GM19397 (cell line): ENCODE data around the gene FGFR2.

Experiments
- ATAC-seq: cut with Tn5 transposase; IDR thresholded peaks from one replicate; pipeline ENCODE4 v1.9.1; 2021; ENCODE audit warnings: mild to moderate bottlenecking, moderate library complexity; ENCODE audit not compliant: unreplicated experiment

The FGFR2 gene

DNA sequence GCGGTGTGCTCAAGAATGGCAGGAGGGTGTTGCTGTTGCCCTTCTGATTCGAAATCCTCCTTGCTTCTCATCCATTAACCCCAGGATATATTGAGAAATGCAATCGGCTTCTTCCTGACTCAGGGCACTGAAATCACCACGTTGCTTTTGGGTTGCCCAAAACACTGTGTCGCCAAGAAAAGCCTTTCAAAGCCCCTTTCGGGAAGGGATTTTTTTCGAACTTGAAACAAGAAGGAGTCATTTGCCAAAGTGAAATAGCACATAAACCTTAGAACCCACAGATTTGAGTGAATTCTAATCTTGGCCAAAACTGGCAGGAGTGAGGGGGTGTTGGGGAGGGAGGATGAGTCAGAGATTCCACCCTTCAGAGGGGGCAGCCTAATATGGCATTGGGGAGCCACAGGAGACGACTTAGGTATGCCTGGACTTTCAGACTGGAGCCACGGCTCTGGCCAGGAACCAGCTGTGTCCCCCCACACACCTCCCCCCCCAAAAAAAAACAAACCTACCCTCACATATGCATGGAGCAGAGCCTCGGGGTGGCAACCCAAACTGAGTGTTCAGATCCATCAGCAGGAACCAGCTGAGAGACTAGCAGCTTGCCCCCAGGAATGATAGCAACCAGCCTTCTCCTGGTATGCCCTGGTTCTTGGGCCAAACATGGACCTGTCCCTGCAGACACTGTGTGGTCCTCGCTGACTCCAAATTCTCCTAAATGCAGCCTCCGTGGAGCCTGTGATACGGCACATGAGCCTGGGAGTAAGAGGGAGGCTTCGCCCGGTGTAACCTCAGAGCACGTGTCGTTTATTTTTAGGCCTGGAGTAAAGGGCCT lies 138.4 kb downstream of the FGFR2 start:
- ATAC-seq: no peak

DNA sequence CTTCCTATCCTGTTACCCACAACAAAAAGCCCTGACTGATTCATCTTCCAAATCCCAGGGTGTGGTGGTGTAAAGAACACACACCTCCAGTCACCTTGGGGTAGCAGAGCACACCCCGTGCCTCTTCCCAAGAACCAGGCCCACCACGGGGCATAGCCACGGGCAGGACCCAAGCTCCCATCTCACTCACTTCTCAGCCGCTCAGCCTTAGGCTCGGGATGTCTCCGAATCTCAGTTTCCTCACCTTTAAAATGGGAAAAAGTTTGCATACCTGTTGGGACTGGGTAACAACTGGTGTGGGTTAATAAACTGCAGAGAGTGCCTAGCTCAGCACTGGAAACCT lies 139.0 kb downstream of the FGFR2 start:
- no peak for ATAC-seq

DNA sequence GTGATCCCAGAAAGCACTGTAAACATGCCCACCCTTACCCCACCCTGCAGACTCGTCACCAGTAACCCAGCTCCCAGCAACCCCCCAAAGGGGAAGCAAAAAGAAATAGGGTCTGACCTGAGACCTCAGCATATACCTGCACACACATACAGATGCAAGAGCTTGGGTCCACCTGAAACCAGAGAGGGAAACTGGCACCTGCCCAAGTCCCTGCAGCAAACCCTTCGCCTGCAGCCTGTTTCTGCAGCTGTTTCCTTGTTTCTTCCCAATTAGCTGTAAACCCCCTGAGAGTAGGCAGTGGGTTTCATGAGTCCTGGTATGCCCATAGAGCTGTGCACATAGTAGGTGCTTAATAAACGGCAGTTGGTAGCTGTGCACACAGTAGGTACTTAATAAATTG lies 140.5 kb downstream of the FGFR2 start:
- ATAC-seq: no peak

DNA sequence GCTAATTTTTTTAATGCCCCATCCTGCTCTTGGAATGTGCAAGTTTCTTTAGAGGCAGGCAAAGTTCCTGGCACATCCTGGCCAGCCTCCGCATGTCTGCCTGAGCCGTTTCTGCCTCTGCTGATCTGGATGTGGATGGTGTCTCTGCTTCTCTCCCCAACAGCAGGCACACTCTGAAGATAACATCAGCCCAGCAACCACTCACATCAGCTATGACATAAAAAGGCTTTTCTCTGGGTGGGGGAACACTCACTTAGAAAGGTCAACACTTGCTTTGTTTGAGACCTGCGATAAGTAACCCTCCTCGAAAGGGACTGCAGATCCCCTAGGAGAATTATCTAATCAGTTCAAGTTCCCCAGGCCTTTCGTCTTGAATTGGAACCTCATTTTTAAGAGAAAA lies 142.9 kb downstream of the FGFR2 start:
- no peak for ATAC-seq

DNA sequence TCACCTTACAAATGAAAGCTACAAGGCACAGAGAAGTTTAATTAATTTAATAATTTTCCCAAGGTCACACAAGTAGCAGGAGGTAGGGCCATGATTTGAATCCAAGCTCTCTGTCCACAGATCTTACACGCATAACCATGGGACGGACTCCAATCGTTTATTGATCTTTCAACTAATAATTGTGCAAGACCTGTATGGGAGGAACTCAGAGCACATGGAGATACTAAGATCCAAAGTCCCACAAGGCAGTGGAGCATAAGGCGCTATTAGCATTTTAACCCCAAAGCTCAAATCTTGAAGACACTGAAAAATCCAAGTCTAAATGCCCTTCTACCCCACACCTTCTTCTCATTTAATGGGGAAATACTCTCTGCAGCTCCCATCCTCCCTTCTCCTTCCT lies 143.5 kb downstream of the FGFR2 start:
- ATAC-seq: no peak

DNA sequence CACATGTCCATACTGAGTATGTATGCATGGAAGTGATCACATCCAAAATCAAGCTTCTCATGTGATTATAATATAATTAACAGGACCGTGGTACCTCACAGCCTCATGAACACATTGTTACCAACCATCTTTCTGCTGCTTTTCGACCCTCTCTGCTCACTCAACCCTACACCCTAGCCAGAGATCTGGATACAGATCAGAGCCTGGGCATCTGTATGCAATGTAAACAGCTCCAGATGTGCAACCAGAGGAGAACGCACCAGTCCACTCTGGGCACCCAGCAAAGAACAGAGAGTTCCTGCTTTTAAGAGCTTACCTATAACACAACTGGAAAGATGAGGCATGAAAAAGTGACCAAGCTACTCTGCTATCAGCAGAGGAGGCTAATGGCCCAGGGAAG lies 145.1 kb downstream of the FGFR2 start:
- no peak for ATAC-seq

DNA sequence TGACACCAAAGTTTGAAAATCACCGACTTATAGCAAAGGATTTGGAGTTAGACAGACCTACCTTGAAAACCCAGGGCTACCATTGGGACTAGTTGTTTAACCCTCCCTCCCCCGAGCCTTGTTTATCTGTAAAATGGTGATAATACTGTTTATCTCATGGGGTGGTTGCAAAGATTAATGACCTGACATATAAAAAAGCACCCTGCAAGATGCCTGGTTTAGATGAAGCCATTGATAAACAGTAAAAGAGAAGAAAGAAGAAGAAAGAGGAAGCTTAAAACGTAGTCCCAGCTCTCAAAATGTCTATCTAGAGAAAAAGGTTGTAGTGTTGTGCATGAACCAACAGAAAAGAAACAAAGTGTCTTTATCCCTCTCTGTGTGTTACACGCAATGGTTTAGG lies 145.7 kb downstream of the FGFR2 start:
- ATAC-seq: no peak

DNA sequence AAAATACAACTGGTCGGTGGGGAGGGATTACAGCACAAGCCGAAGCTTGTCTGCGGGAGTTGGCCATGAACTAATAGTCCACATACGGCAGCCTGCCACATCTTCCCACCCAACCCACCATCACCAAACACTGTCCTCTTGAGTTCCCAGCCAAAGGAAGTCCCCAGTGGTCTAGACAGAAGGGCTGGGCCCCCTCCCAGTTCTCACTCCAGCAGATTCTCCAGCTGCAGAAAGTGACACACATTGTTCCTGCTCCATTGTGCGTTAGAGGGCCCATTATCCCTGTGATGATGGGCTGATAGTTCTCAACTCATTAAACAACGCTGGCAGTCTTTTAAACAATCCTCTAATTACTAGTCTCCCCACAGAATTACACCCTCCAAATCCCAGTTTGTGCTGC lies 148.0 kb downstream of the FGFR2 start:
- ATAC-seq: no peak

DNA sequence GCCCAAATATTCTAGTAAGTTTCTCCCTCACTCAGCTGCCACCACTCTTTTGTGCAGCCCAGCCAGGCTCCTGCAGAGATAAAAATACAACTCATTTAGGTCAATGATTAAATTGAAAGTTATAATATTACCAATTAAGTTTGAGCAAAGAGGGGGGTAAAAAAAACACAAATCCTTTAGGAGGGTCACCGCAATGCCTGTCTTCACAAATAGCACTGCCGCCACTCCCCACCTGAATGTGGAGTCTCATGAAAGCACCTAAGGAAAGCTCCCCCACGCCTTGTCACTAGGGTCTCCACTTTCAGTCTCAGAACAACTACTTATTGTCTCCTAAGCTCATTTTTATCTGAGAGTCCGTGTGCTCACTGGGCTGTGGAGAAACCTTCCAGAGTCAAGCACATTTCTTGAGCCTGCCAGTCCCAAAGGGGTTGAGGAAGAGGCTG lies 148.7 kb downstream of the FGFR2 start:
- ATAC-seq: peak; percentile 31

DNA sequence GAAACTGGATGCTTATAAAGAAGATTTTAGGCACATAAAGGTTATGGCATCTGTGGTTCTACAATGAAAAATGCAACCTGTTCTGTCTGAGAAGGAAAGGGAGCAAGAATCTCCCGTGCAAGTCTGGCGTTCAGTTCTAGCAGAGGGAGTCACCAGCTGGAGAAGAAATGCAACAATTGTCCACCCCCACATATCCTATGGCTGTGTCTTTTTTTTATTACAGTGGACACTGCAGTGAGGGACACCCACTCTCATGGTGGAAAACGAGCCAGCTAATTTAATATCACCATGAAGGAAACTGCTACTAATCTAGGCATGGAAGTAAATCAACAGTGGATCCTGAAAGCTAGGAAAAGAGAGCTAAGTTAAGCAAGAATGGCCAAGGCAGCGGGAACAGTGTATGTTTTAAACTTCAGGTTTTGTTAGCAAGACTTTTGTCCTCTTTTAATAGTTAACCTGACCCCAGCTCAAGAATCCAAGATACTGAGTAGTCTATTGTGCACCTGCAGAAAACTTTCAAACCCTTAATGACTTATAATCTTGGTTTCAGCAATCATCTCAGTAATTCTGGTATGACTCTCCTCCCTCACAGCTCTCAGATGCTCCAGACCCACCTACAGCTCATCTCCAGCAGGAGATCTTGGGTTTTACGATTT lies 149.3 kb downstream of the FGFR2 start:
- peak; percentile 91 for ATAC-seq

DNA sequence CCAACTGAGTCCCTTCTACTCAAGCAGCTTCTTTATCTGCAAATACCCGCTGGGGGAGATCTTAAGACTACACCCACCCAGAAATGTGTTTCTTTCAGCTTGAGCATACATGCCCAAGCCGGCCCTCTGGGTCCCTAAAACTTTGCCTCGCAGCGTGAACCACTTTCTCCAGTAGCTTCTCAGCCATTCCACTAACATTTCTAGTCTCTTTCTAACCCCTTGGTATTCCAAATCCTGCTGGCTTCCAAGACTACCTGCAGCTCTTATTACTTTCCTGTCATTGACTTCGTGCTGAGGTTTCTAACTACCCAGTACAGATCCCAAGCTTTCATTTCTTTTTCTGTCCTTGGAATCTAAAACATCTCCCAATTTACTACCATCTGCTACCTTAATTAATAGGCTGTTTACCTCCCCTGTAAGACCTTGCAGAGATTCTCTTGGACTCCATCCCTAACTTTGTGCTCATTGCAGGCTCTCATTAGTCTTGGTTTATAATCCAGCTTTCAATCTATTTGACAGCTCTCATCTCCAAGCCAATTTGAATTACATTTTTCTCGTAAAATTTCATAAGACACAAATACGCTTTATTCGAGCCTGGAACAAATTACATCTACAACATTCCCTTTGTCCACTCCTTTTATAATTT lies 153.6 kb downstream of the FGFR2 start:
- no peak for ATAC-seq

DNA sequence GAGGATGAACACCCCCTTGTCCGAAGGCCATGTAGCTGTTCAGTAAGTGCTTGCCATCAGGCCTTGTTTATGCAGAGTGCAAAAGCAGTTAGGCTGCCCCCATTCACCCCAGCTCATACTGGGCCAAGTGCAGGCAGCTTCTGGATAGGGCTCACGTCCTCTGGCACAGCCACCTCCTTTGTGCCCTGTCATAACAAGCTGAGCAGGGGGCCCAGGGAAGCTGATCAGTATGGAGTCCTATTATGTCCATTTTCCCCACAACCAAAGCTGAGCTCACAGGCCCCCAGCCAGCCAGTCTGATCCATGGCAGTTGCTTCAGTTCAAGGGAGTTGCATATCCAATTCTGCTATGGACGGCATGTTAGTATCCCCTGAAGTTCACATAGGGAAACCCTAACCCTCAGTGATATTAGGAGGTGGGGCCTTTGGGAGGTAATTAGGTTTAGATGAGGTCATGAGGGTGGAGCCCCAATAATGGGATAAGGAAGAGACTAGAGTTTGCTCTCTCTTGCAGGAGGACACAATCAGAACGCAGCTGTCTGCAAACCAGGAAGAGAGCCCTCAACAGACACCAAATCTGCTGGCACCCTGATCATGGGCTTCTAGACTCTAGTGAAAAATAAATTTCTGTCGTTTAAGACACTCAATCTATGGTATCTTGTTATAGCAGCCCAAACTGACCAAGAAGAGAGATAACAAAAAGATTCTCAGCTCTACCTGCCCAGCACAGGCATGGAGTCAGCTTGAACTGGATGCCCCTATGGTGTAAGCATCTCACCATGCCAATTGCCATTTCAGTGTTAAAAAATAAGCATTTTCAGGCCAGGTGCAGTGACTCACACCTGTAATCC lies 155.9 kb downstream of the FGFR2 start:
- ATAC-seq: no peak

DNA sequence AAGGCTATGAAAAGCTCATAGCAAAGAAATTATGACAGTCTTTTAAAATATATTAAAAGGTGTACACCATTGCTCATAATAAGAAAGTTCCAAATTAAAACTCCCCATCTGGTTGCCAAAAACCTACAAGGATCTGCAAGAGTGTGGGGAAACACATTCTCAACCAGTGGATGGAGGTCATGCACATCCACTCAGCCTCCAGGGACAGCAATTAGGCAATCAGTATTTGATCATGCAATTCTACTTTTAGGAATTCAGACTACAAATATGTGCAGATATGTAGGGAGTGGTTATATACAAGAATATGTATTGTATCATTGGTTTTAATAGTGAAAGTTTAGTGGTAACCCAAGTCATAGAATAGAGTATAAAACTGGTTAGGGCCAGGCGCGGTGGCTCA lies 157.8 kb downstream of the FGFR2 start:
- no peak for ATAC-seq

DNA sequence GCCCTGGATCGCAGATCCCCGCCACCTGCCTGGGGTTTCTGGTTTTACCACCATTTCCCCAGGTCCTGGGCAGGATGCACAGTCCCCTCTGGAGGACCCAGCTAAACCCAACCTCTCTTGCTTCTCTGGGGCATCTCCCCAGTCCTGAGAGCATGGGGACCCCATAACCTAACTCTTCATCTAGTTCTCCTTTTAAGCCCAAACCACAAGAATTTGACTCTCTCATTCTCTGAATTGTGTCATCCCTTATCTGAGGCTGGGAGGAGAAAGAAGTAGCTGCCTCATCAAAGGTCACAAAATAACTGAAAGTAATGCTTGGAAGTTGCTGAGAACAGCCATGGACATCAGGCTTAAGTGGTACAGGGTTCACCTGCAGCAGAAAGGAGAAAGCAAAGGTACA lies 159.9 kb downstream of the FGFR2 start:
- ATAC-seq: no peak

DNA sequence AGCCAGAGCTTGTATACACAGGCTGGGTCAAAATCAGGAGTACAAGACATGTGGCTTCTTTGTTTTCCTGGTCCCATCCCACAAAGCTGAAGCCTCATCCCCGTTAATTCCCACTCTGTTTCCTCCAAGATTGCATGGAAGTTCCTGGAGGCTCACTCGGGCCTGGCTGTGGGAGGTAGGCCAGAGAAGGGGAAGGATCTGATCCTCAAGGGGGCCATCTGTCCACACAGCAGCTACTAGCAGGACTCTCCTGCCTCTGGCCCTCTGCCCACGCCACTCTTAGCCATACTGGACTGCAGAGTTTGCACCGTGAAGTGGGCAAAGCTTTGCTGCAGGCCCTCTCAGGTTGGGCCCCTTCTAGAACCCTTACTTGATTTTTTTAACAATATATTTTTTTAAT lies 160.6 kb downstream of the FGFR2 start:
- no peak for ATAC-seq

DNA sequence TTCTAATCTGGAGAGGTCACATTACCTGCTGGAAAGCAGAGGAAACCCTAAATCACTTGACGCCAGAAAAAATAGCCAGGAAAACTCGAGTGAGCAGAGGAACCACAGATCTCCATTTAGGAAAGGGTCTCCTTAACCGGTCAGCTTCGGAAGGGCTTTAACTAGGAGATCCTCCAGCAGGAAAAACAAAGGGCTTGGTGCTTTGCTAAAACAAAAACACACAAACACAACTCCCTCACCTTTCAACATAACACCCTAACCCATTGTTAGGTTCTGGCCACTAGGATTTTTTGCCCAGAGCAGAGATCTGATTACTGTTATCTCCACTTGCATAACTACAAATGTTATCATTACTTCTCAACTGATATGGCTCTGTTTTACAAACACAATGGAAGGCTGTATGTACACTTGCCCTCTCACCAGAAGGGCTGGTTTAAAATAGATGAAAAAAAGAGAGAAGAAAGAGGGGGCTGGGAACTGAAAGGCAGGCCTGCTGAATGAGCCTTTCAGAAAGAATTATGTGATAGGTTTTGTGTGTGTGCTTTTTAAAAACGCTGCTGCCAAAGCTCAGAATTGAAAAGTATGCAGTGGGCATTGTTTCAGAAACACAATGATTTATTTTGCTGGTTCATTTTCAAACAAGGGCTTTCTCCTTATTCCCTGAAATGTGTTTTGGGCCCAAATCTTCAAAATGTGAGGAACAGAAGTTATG lies 161.5 kb downstream of the FGFR2 start:
- ATAC-seq: no peak

DNA sequence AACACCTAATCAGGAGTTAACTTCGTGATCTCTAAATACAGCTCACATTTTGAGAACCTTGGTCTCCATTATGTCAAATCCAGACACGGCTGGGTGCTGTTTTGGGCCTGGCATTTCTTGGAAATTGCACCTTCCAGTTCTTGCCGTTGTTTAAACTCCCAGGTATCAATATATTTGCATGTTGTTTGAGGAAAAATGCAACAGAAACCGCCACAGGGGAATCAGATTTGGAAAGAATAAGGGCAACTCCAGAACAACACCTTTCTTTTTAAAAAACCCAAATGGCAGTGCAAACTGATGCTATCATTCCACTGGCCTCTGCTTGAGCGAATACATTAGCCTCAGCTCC lies 162.0 kb downstream of the FGFR2 start:
- no peak for ATAC-seq

DNA sequence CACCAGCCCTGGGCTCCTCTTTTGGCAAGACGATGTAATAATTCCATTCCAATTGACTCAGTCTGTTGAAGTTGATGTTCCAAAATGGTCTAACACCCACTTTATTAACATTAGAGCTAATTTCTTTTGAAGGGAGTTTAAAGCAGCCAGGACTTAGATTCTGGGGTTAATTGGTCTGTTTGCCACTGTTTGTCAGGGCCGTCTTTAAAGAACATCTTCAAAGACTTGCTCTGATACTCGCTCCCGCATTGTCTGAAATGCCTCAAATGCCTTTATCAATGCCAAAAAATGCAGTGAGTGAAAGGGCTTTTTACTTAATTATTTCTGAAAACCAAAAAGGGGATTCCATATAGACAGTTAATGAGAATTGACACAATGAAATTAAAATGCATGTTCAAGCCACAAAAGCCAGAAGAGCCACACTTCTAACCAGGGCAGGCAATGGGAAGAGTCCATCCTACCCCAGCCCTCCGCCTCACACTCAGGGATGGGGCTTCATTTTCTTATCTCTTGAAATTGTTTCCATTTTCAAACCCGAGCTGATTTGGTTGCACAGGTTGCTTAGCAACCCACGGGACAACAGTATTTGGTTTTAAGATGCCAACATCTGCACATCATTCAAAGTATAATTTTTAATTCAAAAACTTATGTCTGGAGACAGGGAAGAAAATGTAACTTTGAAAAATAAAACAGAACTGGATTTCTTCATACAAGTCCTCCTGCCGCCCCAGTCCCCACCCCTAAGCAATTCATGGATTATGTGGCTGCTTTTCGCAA lies 163.0 kb downstream of the FGFR2 start:
- ATAC-seq: no peak

DNA sequence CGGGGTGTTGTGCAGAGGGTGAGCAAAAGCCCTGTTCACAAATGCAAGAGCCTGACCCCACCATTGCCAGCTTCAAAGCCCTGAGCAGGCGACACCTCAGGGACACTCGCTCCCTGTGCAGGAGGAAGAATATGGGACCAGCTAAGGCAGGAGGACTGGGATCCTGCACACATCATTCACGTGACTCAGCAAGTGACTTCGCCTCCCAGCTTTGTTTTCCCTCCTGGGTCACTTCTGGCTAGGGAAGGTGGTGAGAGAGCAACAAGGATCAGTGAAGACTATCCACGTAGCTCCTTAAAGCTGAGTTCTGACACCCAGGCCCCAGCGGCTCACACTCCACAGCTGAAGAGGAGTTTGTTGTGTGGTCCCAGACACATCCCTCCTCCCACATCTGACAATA lies 164.3 kb downstream of the FGFR2 start:
- ATAC-seq: no peak

DNA sequence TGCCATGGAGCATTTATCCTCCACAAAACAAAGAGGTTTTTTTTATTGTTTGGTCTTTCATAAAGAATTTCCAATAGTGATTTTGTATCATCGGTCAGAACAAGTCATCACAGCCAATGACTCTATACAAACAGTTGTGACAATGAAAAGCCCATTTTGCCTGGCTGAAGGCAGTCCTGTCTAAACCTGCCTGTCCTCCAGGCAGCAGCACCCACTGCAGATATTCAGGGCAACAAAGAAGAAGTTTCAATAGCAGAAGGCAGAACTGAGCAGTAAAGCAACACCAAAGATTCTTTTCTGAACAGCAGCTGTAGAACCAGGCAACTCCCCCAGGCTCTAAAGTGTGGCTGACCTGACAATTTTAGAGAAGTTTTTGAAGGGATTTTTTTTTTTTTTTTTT lies 169.4 kb downstream of the FGFR2 start:
- no peak for ATAC-seq
